Neural progenitor cell (in vitro differentiated cells): ENCODE results near the gene MYB.

ENCODE experiments used
- EZH2 ChIP-seq: fragments of 200-600 bp; sonication (generic); IDR thresholded peaks from 2 replicates; pipeline ENCODE4 v1.6.1; 2017; ENCODE audit warnings: antibody characterized with exemption, mild to moderate bottlenecking, moderate library complexity
- EZH2phosphoT487 ChIP-seq: fragments of 200-600 bp; sonication (generic); IDR thresholded peaks from 2 replicates; pipeline ENCODE4 v1.6.1; 2017; ENCODE audit warnings: antibody characterized with exemption
- TF ChIP-seq, protein P1 (sequence below): fragments of 200-600 bp; sonication (generic); IDR thresholded peaks from 2 replicates; pipeline ENCODE4 v1.5.1; 2017; ENCODE audit warnings: antibody characterized with exemption, mild to moderate bottlenecking

DNA sequence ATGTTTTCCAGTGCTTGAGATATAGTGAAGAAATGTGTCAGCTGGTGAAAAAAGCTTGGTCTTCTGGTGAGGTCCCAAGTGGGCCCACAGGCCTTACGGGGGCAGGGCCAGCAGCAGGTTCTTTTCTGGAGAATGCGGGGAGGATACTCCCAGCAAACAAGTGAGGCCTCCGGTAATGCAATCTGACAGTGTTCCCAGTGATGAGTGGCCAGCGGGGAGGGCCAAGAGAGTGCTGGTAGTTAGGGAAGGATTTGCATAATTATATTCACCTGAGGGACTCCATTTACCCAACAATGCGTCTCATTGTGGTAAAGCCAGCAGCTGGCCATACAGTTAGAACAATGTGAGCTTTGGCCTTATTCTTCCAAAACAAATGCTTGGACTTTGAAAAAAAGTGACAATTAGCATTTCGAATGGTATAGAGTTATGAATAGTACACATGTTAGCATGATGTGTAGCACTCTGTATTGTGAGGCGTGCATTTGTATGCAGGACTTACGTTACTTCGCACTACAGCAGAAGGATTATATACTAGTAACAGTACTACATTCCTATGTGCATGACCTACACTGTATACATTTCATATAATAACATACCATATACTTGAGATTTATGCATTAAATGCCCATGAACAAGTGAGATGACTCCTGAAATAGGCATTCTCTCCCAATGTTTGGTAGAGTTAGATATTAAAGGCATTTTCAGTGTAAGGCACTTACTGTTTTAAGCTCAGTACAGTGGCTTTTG is 69.8 kb downstream of the MYB start:
- TF ChIP-seq, protein P1, sequence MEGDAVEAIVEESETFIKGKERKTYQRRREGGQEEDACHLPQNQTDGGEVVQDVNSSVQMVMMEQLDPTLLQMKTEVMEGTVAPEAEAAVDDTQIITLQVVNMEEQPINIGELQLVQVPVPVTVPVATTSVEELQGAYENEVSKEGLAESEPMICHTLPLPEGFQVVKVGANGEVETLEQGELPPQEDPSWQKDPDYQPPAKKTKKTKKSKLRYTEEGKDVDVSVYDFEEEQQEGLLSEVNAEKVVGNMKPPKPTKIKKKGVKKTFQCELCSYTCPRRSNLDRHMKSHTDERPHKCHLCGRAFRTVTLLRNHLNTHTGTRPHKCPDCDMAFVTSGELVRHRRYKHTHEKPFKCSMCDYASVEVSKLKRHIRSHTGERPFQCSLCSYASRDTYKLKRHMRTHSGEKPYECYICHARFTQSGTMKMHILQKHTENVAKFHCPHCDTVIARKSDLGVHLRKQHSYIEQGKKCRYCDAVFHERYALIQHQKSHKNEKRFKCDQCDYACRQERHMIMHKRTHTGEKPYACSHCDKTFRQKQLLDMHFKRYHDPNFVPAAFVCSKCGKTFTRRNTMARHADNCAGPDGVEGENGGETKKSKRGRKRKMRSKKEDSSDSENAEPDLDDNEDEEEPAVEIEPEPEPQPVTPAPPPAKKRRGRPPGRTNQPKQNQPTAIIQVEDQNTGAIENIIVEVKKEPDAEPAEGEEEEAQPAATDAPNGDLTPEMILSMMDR = no peak
- TF ChIP-seq EZH2 (no peak), EZH2phosphoT487 (no peak)
